Omental fat pad (tissue), 4 donors: ENCODE results near the gene NELFB. TPM values are rescaled to one million over a fixed set of nuclear protein-coding genes. Genes with fewer than 3 reads are reported as not detected.

Source experiments
- ATAC-seq: fragments of 150-250 bp; one replicate; pipeline ENCODE4 v1.9.1; 2016; ENCODE audit warnings: mild to moderate bottlenecking, moderate library complexity; ENCODE audit not compliant: low FRiP score
- DNase-seq: peaks from one replicate; pipeline ENCODE4 v3.0.0-alpha.2; 2019; ENCODE audit warnings: low spot score
- CTCF ChIP-seq, 3 donors: fragments of 450-650 bp; IDR thresholded peaks; one replicate each; pipeline ENCODE4 v1.5.1; 2016 to 2017; ENCODE audit warnings: antibody characterized with exemption in 3 of 3, mild to moderate bottlenecking in 3 of 3, moderate library complexity in 2 of 3
- total RNA-seq, 4 donors: library from RNA; depleted of rRNA; stranded (reverse); fragments of >200 nt; gene quantifications; one replicate each; pipeline ENCODE4 v1.1.0, GENCODE V29; 2016

Gene NELFB
- total RNA-seq, 4 donors from 2014 or later, result 22.2 to 42.8 (median 34.2) TPM

- no peak for ATAC-seq
- no peak for TF ChIP-seq CTCF (IDR thresholded peaks at IDR 0.05)
- DNase-seq, result no peak
Observed at GRCh38 chr9:137311171-137311985, 56.3 kb downstream of the NELFB start.

GRCh38 chr9:137311986-137312851 is 57.1 kb downstream of the NELFB start:
- TF ChIP-seq CTCF (IDR thresholded peaks at IDR 0.05), result no peak
- ATAC-seq (no peak), DNase-seq (peak; percentile 12)

GRCh38 chr9:137312852-137313325 is 57.8 kb downstream of the NELFB start:
- no peak for ATAC-seq

GRCh38 chr9:137313326-137313936 is 58.3 kb downstream of the NELFB start:
- DNase-seq (no peak), ATAC-seq (no peak)

More at GRCh38 chr9:137312852-137313325, 57.8 kb downstream of the NELFB start:
- peak; percentile 9 for DNase-seq
- TF ChIP-seq CTCF (IDR thresholded peaks at IDR 0.05), result no peak

GRCh38 chr9:137313956-137314560 is 58.9 kb downstream of the NELFB start:
- no peak for ATAC-seq
- TF ChIP-seq CTCF (IDR thresholded peaks at IDR 0.05), result no peak
- DNase-seq, result peak; percentile 21

More at GRCh38 chr9:137313326-137313936, 58.3 kb downstream of the NELFB start:
- TF ChIP-seq CTCF (IDR thresholded peaks at IDR 0.05), result no peak
